Brain microvascular endothelial cell (primary cell): ENCODE measurements around the gene SLC22A23.

Source experiments
- DNase-seq: peaks from one replicate; pipeline ENCODE4 v3.0.0-alpha.2; 2020
- H3K27ac ChIP-seq: fragments of 250-450 bp; sonication (Bioruptor Pico); 2 replicates; pipeline ENCODE4 v1.5.1; 2020; ENCODE audit warnings: mild to moderate bottlenecking, moderate library complexity
- H3K27me3 ChIP-seq: fragments of 250-450 bp; sonication (Bioruptor Pico); replicated peaks from 2 replicates; pipeline ENCODE4 v1.5.1; 2020; ENCODE audit warnings: mild to moderate bottlenecking
- H3K36me3 ChIP-seq: fragments of 250-450 bp; sonication (Bioruptor Pico); replicated peaks from 2 replicates; pipeline ENCODE4 v1.5.1; 2020; ENCODE audit warnings: mild to moderate bottlenecking
- H3K4me3 ChIP-seq: 2 replicates; pipeline ENCODE4 v1.5.1; 2011; ENCODE audit warnings: low read depth, mild to moderate bottlenecking, control low read depth, low read length, moderate library complexity
- CTCF ChIP-seq: IDR thresholded peaks from 2 replicates; pipeline ENCODE4 v1.5.1; 2011; ENCODE audit warnings: low read depth, mild to moderate bottlenecking, moderate library complexity, low read length, control low read depth, inconsistent platforms; ENCODE audit errors: missing control alignments
- in situ Hi-C: cut with HindIII; loops from 2 replicates; pipeline ENCODE4 v1.10.0; 2017; ENCODE audit warnings: low sequenced_read_pairs, low pct_ligation_motif_present

SLC22A23 gene

DNA sequence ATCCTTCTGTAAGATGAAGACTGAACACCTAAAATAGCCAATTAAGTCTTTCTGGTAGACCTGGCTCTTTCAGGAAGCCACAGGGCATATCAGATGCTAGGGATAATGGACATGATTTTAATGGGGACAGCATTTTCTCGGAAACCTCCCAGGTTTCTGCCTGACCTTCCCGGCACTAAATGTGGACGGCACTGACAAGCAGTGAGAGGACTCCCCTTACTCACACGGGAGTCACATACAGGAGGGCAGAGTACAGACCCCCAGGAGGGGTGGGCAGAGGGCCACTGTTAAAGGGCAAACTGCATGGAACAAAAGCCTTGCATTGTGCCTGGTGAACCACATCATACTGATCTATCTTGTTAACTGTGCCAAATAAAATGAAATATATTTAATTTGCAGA, 178.2 kb downstream of the SLC22A23 start:
- Histone ChIP-seq H3K36me3 (no peaks in the 10 kb centered on the region), H3K27ac (no peak overlapping the region), H3K27me3 (no peaks in the 10 kb centered on the region), H3K4me3 (no peak overlapping the region)
- in situ Hi-C loops: no loop called here
- no peak for TF ChIP-seq CTCF
- DNase-seq: no peak

- Histone ChIP-seq H3K4me3 (no peak overlapping the region), H3K27me3 (no peaks in the 10 kb centered on the region), H3K36me3 (peaks cover 1% of the 10 kb centered on the region), H3K27ac (no peak overlapping the region)
- no peak for TF ChIP-seq CTCF
- DNase-seq: no peak
- in situ Hi-C loops: no loop called here
These were observed 178.9 kb downstream of the SLC22A23 start for GRCh38 chr6:3277851-3278416.

- no peak for DNase-seq
- H3K27me3 ChIP-seq: no peaks in the 10 kb centered on the region
- H3K36me3 ChIP-seq: peaks cover 7% of the 10 kb centered on the region
- H3K4me3 ChIP-seq: no peak overlapping the region
- no peak for TF ChIP-seq CTCF
- H3K27ac ChIP-seq: no peak overlapping the region
- in situ Hi-C loops: no loop called here
These were observed 179.6 kb downstream of the SLC22A23 start for GRCh38 chr6:3277251-3277650.

DNA sequence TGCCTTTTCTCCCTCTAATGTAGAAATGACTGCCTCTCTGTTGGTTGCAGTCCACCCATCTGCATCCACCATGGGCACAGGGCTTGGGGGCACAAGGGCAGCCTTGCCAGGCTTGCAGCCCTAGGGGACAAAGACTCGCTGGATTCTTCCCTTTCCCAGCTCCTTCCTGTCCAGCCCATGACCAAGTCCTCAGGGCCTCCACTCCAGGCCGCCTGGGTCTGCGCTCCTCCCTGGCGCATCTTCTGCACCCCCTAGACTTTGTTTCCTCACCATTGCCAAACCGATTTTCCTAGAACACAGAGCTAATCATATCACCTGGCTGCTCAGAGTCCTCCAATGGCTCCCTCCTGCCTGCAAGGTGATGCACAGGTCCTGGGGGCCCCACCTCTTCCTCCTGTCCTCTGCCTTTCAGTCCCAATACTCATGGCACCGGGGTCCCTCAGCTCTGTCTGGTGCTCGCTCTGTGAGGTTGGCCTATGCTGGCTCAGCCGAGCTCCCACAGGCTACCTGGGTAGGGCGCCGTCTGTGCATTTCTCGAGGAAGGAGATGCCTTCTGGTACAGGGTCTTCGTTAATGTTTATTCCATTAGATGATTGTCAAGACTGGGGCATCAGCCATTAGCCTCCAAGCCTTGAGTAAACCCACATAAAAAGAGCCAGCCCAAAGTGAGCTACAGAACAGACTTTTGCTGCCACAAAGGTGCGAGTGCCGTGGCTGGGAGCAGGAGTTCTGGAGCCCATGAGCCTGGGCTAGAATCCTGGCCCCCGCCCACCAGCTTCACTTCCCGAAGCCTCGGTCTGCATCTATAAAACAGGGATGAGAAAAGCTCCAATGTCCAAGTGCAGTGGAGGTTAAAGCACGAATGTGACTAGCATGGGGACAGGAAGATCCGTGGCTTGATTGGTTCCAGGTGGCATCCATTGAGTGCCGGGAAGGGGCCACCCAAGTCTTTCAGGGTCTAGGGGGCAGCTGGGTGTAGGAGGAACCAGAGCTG, 180.4 kb downstream of the SLC22A23 start:
- no peak for TF ChIP-seq CTCF
- Histone ChIP-seq H3K4me3 (no peak overlapping the region), H3K36me3 (peaks cover 12% of the 10 kb centered on the region), H3K27me3 (no peaks in the 10 kb centered on the region), H3K27ac (no peak overlapping the region)
- in situ Hi-C loops: no loop called here
- DNase-seq: no peak

DNA sequence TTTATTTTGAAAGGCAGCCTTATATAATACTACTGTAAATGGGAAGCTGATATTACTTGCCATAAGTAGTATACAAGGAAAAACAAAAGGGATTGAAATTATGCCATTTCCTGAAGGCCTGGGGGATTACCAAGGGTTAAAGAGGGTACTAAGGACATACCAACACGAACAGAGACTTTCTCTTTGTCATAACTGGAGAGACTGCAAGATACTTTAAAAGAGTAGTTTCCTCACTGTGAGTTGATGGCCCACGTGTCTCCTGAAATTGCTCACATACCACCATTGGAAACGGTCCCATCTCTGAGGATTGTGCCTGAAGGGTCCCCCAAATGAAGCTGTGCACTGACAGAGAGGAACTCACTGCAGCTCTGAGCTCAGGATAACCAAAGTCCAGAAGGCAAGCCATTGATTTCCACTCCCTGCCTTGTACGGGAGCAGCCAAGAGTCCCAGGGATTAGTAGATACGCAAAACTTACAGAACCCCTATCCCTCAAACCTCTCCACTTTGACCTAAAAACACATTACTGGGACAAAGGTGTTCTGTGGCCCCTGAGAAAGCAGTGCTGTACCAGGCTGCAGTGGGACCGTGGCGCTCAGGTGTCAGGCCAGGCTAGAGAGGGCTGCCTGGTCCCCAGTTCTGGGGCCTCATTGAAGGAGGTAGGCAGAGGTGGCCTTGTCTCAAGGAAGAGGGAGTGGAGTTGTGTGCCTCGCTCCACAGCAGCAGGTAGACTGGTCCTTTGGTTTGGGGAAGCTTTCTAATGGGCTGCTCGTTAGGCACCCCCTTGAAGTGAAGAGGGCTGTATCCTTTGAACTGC, 182.9 kb downstream of the SLC22A23 start:
- no peak for DNase-seq
- no peak for TF ChIP-seq CTCF
- peaks cover 22% of the 10 kb centered on the region for H3K36me3 ChIP-seq
- H3K27me3 ChIP-seq: no peaks in the 10 kb centered on the region
- no peak overlapping the region for H3K4me3 ChIP-seq
- H3K27ac ChIP-seq: no peak overlapping the region
- in situ Hi-C loops: no loop called here
